Naive B cell (primary cell): ENCODE measurements around the gene ARHGAP19. TPM values are rescaled to one million over a fixed set of nuclear protein-coding genes. Genes with fewer than 3 reads are reported as not detected.
"Not testable (repeated sequence)": the region's sequence is repeated elsewhere in the genome, so short reads cannot be mapped to it uniquely, and the experiment has no call there.

Source experiments
- ATAC-seq, 2 donors: fragments of 150-1000 bp; cut with Tn5 transposase; 2 replicates each; pipeline ENCODE4 v1.10.0; 2021; ENCODE audit warnings: low read depth in 2 of 2, mild to moderate bottlenecking in 2 of 2, moderate library complexity in 2 of 2
- DNase-seq: peaks from one replicate; pipeline ENCODE4 v3.0.0; 2022
- H3K27ac Mint-ChIP-seq, 6 donors: one replicate each; pipeline ENCODE4 v1.8.0; 2020 to 2022; ENCODE audit warnings: mild to moderate bottlenecking in 6 of 6, mixed read lengths in 6 of 6, moderate library complexity in 5 of 6, inconsistent platforms in 2 of 6
- H3K27me3 Mint-ChIP-seq, 3 donors: one replicate each; pipeline ENCODE4 v1.8.0; 2021 to 2022; ENCODE audit warnings: mixed read lengths in 3 of 3, mild to moderate bottlenecking in 1 of 3
- H3K36me3 Mint-ChIP-seq, 2 donors: one replicate each; pipeline ENCODE4 v1.8.0; 2020 to 2022; ENCODE audit warnings: mixed read lengths in 2 of 2, inconsistent platforms in 1 of 2, mild to moderate bottlenecking in 1 of 2
- H3K4me1 Mint-ChIP-seq, 3 donors: one replicate each; pipeline ENCODE4 v1.8.0; 2020 to 2022; ENCODE audit warnings: mixed read lengths in 3 of 3, inconsistent platforms in 1 of 3, mild to moderate bottlenecking in 1 of 3, moderate library complexity in 1 of 3
- H3K4me3 Mint-ChIP-seq, 8 donors: one replicate each; pipeline ENCODE4 v1.8.0; 2020 to 2022; ENCODE audit warnings: mild to moderate bottlenecking in 8 of 8, mixed read lengths in 8 of 8, moderate library complexity in 8 of 8, inconsistent platforms in 2 of 8
- H3K9me3 Mint-ChIP-seq, 7 donors: one replicate each; pipeline ENCODE4 v1.8.0; 2020 to 2022; ENCODE audit warnings: mixed read lengths in 7 of 7, mild to moderate bottlenecking in 5 of 7, inconsistent platforms in 2 of 7, moderate library complexity in 1 of 7
- polyA plus RNA-seq, 6 donors: library from polyadenylated mRNA; unstranded; fragments of 300-500 nt; fragmentation: Illumina TruSeq; gene quantifications; one replicate each; pipeline ENCODE4 v1.2.3, GENCODE V29; 2021; ENCODE audit warnings: low read depth in 6 of 6

ARHGAP19 gene
- polyA plus RNA-seq, 6 donors from 2014 or later, result 6.2 to 19.3 (median 9.4) TPM

GRCh38 chr10:97290076-97290475 lies 2.4 kb downstream of the ARHGAP19 start:
- ATAC-seq, H3K9me3 Mint-ChIP-seq, DNase-seq, H3K36me3 Mint-ChIP-seq, H3K27me3 Mint-ChIP-seq: not testable (repeated sequence)
- H3K4me1 Mint-ChIP-seq, result peaks cover 12 to 34% (median 31%) of the 10 kb centered on the region in 3 donors
- peak overlapping the region in 1 of 6 donors; percentile 21 for H3K27ac Mint-ChIP-seq
- peak overlapping the region in 4 of 8 donors; percentile 2 to 79 (median 25) for H3K4me3 Mint-ChIP-seq

DNA sequence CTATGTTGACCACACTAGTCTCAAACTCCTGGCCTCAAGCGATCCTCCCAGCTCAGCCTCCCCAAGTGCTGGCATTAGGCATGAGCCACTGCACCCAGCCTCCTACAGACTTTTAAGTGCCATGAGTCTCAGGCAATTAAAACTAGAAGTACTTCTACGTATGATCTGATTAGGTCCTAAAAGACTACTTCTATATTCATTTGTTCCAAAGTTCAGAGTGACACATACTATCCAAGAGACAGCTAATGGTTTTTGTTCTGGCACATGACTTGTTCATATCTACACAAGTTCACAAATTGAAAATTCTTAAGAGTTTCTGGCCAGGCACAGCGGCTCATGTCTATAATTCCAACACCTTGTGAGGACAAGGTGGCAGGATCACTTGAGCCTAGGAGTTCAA lies 11.7 kb downstream of the ARHGAP19 start:
- ATAC-seq, result no peak
- H3K27ac Mint-ChIP-seq, result no peak overlapping the region
- H3K9me3 Mint-ChIP-seq, result no peaks in the 10 kb centered on the region
- H3K27me3 Mint-ChIP-seq, result no peaks in the 10 kb centered on the region
- no peak for DNase-seq
- H3K36me3 Mint-ChIP-seq, result peaks cover 0 to 2% of the 10 kb centered on the region in 2 donors
- H3K4me3 Mint-ChIP-seq, result no peak overlapping the region
- H3K4me1 Mint-ChIP-seq, result peaks cover 8 to 19% (median 18%) of the 10 kb centered on the region in 3 donors

GRCh38 chr10:97279121-97279815 lies 13.2 kb downstream of the ARHGAP19 start:
- DNase-seq (no peak), ATAC-seq (no peak)
- no peaks in the 10 kb centered on the region for H3K9me3 Mint-ChIP-seq
- peaks cover 11 to 21% (median 17%) of the 10 kb centered on the region in 3 donors for H3K4me1 Mint-ChIP-seq
- no peak overlapping the region for H3K4me3 Mint-ChIP-seq
- peak overlapping the region in 2 of 6 donors; percentile 57 to 88 for H3K27ac Mint-ChIP-seq
- no peaks in the 10 kb centered on the region for H3K36me3 Mint-ChIP-seq
- no peaks in the 10 kb centered on the region for H3K27me3 Mint-ChIP-seq

- DNase-seq (peak; percentile 29), ATAC-seq (peak; percentile 72 to 79)
- Mint-ChIP-seq H3K27ac (no peak overlapping the region), H3K27me3 (no peaks in the 10 kb centered on the region), H3K9me3 (no peaks in the 10 kb centered on the region), H3K36me3 (no peaks in the 10 kb centered on the region), H3K4me3 (no peak overlapping the region), H3K4me1 (peaks cover 11 to 21% (median 17%) of the 10 kb centered on the region in 3 donors)
Measured at GRCh38 chr10:97278491-97278989, 13.9 kb downstream of the ARHGAP19 start.

DNA sequence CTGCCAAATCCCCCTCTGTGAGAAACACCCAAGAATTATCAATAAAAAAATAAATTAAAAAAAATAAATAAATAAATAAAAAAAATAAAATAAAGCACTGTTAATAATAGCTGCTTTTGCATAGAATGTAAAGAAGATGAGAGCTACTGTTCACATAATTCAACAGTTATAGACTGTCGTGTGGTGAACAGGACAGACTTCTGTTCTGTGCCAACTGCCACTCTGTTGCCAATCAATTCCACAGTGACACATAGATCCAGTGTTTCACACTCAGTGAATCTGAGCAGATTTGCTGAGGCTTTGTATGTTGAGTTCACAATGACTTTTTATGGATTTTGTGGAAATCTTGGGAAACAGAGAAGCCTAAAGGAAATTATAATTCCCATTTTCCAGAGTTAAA lies 14.9 kb downstream of the ARHGAP19 start:
- Mint-ChIP-seq H3K27ac (no peak overlapping the region), H3K4me3 (no peak overlapping the region), H3K4me1 (peaks cover 10 to 21% (median 14%) of the 10 kb centered on the region in 3 donors), H3K9me3 (no peaks in the 10 kb centered on the region), H3K27me3 (no peaks in the 10 kb centered on the region), H3K36me3 (no peaks in the 10 kb centered on the region)
- ATAC-seq, result no peak
- DNase-seq, result no peak

DNA sequence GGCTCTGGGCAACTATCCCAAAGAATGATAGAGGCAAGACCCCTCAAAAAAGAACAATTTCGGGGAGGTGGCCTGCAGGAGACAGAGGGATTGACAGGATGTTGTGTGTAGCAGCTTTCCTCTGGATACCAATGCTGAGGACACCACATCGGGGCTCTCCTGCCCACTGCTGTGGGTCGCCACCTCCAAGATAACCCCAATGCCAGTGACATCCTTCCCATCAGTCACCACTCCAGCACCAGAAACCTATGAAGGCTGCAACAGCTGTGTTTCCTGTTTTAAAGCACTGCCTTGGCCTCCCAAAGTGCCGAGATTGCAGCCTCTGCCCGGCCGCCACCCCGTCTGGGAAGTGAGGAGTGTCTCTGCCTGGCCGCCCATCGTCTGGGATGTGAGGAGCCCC lies 17.6 kb downstream of the ARHGAP19 start:
- Mint-ChIP-seq H3K9me3 (no peaks in the 10 kb centered on the region), H3K27ac (no peak overlapping the region), H3K27me3 (no peaks in the 10 kb centered on the region), H3K36me3 (no peaks in the 10 kb centered on the region), H3K4me3 (no peak overlapping the region), H3K4me1 (peaks cover 7 to 17% (median 14%) of the 10 kb centered on the region in 3 donors)
- DNase-seq (no peak), ATAC-seq (no peak)

DNA sequence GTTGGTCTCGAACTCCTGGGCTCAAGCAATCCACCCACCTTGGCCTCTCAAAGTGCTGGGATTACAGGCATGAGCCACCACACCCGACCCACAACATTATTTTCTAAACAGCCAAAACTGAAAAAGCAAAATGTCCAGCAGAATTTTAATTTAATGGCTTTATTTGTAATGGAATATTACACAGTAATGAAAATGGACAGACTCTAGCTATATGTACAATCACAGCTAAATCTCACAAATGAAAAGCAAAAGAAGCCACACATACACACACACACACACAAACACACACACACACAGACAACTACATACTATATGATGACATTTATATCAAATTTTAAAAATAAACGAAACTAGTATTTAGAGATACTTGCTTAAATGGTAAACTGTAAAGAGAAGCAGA lies 18.7 kb downstream of the ARHGAP19 start:
- DNase-seq, result no peak
- Mint-ChIP-seq H3K9me3 (no peaks in the 10 kb centered on the region), H3K4me1 (peaks cover 7 to 15% (median 14%) of the 10 kb centered on the region in 3 donors), H3K27me3 (no peaks in the 10 kb centered on the region), H3K36me3 (no peaks in the 10 kb centered on the region), H3K4me3 (no peak overlapping the region), H3K27ac (no peak overlapping the region)
- ATAC-seq, result no peak

DNA sequence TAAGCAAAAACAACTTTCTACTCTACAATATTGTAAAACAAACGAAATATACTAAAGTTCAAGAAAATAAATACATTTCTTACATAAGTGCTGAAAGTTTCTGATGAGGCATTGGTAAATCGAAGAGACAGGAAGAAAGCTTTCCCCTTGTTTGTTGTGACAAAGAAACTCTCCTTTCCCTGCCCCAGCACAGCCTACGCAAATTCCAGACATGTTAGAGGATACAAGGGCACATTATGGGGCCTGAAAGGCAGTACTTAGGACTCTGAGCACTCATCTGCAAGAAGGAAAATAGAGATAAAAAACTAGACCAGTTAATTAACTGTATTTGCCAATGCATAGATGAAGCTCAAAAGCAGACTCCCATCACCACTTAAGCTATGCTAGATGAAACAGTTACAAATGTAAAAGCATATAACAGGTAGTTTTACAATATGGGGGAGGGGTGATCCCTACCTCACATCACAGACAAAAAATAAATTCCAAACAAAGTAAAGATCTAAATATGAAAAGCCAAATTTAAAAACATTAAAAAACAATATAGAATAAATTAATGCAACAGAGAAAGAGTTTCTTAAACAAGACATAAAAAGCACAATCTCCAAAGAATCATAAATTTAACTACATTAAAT lies 21.8 kb downstream of the ARHGAP19 start:
- Mint-ChIP-seq H3K4me3 (no peak overlapping the region), H3K36me3 (peaks cover 16 to 17% of the 10 kb centered on the region in 2 donors), H3K4me1 (peaks cover 5 to 20% (median 14%) of the 10 kb centered on the region in 3 donors), H3K27me3 (no peaks in the 10 kb centered on the region), H3K27ac (peak overlapping the region in 1 of 6 donors; percentile 49), H3K9me3 (peaks cover 0 to 9% (median 6%) of the 10 kb centered on the region in 7 donors)
- no peak for ATAC-seq
- DNase-seq, result no peak

DNA sequence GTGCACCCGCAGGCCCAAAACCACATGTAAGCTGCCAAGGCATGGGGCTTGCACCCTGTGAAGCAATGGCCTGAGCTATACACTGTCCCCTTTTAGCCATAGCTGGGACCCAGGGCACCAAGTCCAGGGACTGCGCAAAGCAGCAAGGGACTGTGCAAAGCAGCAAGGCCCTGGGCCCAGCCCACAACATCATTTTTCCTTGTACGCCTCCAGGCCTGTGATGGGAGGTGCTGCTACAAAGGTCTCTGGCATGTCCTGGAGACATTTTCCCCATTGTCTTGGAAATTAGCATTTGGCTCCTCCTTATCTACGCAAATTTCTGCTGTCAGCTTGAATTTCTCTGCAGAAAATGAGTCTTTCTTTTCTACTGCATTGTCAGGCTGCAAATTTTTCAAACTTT lies 24.8 kb downstream of the ARHGAP19 start:
- H3K36me3 Mint-ChIP-seq, result peaks cover 16 to 22% of the 10 kb centered on the region in 2 donors

GRCh38 chr10:97265095-97265494 lies 27.3 kb downstream of the ARHGAP19 start:
- H3K36me3 Mint-ChIP-seq, result peaks cover 16 to 22% of the 10 kb centered on the region in 2 donors

More for the DNA sequence above, 24.8 kb downstream of the ARHGAP19 start:
- Mint-ChIP-seq H3K4me1 (peaks cover 2 to 17% (median 14%) of the 10 kb centered on the region in 3 donors), H3K27me3 (no peaks in the 10 kb centered on the region), H3K27ac (no peak overlapping the region), H3K9me3 (peaks cover 0 to 9% (median 6%) of the 10 kb centered on the region in 7 donors), H3K4me3 (no peak overlapping the region)
- no peak for DNase-seq
- ATAC-seq, result no peak

DNA sequence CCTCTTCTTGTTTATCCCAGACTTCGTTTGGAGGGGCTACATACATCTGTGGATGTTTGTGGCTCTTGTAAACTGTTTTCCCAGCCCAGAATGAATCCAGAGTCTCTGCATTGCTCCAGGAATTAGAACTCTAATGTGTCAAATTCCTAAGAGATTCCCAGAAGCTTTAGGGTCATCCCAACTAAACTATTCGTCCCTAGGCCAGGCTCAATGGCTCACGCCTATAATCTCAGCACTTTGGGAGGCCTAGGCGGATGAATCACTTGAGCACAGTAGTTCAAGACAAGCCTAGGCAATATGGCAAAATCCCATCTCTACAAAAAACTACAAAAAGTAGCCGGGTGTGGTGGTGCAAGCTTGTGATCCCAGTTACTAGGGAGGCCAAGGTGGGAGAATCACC lies 28.5 kb downstream of the ARHGAP19 start:
- Mint-ChIP-seq H3K27me3 (no peaks in the 10 kb centered on the region), H3K4me3 (no peak overlapping the region), H3K9me3 (peaks cover 0 to 9% (median 6%) of the 10 kb centered on the region in 7 donors), H3K36me3 (peaks cover 16 to 27% of the 10 kb centered on the region in 2 donors), H3K27ac (no peak overlapping the region), H3K4me1 (peaks cover 2 to 14% (median 7%) of the 10 kb centered on the region in 3 donors)
- ATAC-seq (no peak), DNase-seq (no peak)

More at GRCh38 chr10:97265095-97265494, 27.3 kb downstream of the ARHGAP19 start:
- not testable (repeated sequence) for H3K27ac Mint-ChIP-seq, DNase-seq, ATAC-seq, H3K27me3 Mint-ChIP-seq, H3K4me3 Mint-ChIP-seq, H3K9me3 Mint-ChIP-seq
- peaks cover 2 to 14% (median 10%) of the 10 kb centered on the region in 3 donors for H3K4me1 Mint-ChIP-seq

DNA sequence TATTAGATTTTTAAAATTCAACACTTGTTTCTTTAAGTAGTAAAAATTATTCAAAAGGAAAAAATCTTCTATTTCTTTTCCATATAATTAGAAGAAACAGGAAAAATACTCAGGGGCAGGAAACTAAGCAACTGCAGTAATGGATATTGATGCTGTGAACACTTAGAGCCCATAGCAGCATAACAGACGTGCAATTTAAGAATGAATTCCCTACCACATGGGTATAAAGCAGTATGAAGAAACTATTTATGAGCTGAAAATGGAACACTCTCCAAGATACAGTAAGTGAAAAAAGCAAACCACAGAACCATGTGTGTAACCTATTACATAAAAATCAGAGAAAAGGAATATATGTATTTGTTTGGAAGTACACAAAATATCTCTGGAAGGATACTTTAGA lies 30.8 kb downstream of the ARHGAP19 start:
- DNase-seq (no peak), ATAC-seq (no peak)
- Mint-ChIP-seq H3K27me3 (no peaks in the 10 kb centered on the region), H3K4me3 (no peak overlapping the region), H3K36me3 (peaks cover 5 to 31% of the 10 kb centered on the region in 2 donors), H3K4me1 (peaks cover 0 to 2% (median 0%) of the 10 kb centered on the region in 3 donors), H3K9me3 (peaks cover 0 to 4% (median 3%) of the 10 kb centered on the region in 7 donors), H3K27ac (no peak overlapping the region)

DNA sequence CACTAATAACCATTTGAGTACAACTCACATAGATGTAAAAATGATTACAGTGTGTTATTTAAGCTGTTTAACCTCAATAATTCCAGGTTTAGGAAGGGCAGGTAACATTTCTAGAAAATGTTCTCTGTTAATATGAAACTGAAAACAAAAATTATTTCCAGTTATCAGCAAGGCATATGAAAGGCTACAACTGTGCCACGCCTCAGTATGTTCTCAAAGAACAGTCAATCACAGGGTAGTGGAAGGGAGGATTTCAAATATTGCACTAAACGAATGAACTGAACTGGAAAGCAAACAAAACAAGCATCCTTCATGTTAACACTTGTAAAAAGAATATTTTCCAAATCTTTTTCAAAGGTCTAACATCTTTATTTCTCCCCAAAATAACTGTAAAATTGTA lies 31.3 kb downstream of the ARHGAP19 start:
- Mint-ChIP-seq H3K36me3 (peaks cover under 1 to 26% of the 10 kb centered on the region in 2 donors), H3K27me3 (no peaks in the 10 kb centered on the region), H3K9me3 (peaks cover 0 to under 1% (median 0%) of the 10 kb centered on the region in 7 donors), H3K4me1 (no peaks in the 10 kb centered on the region), H3K4me3 (no peak overlapping the region), H3K27ac (peak overlapping the region in 1 of 6 donors; percentile 76)
- ATAC-seq (no peak), DNase-seq (no peak)

- DNase-seq, result no peak
- Mint-ChIP-seq H3K9me3 (peaks cover 0 to 5% (median 0%) of the 10 kb centered on the region in 7 donors), H3K36me3 (peaks cover 11 to 22% of the 10 kb centered on the region in 2 donors), H3K27me3 (no peaks in the 10 kb centered on the region), H3K4me3 (no peak overlapping the region), H3K4me1 (no peaks in the 10 kb centered on the region), H3K27ac (peak overlapping the region in 2 of 6 donors; percentile 9 to 45)
- ATAC-seq, result no peak
Measured at GRCh38 chr10:97259119-97259518, 33.3 kb downstream of the ARHGAP19 start.
